ENCODE results near the gene CELA2A.
"Not testable (repeated sequence)": the region's sequence is repeated elsewhere in the genome, so short reads cannot be mapped to it uniquely, and the experiment has no call there.

CELA2A gene

GRCh38 chr1:15500184-15501178 is 43.9 kb downstream of the CELA2A start:
- DNase-seq (ENCODE audit: low read depth in 2 of 2), result no peak

DNA sequence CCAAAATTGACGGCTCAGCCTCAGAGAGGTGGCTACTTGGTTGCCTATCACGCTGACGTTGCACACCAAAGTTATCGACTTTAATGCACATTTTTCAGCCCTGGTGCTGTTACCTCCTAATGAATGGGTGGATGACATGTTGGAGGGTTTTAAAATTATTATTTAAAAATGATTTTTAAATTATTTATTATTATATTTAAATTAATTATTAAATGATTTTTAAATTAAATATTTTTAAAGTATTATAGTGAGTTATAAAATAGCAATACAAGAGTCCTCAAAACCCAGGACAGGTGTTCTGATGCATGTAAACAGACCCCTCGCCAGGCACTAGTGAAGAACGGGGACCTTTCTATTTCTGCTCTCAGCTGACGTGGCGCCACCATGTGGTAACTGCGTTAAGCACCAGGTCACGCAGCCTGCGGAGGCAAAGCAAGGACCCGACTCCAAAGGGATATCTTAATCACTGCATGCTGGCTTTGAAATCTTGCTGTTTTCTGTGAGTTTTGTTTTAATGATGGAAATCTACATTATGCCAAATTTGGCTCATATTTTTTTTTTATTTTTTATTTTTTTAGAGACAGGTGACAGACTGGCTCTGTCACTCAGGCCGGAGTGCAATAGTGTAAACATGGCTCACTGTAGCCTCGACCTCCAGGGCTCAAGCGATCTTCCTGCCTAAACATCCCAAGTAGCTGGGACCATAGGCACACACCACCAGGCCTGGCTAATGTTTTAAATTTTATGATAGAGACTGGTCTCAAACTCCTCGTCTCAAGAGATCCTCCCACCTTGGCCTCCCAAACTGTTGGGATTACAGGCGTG is 44.9 kb downstream of the CELA2A start:
- DNase-seq (ENCODE audit: low read depth in 2 of 2), result peak; percentile 25 to 34

GRCh38 chr1:15504436-15504835 is 47.9 kb downstream of the CELA2A start:
- DNase-seq (ENCODE audit: low read depth in 2 of 2), result no peak

DNA sequence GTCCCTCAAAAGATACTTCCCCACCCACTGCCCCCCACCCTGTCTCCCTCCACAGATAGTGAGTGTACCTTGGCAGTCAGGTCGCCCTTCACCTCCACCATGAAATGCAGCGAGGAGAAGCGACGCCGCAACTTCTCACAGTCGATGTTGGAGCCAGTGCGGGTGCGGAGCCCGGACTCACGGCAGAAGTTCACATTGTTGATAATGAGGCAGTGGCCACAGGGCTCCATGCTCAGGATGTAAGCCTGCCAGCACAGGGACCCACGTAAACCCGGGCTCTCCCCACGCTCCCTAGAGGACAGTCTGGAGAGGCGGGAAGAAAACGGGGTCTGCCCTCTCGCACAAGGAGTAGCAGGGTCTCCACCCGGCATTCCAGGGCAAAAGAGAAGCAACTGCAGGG is 50.3 kb downstream of the CELA2A start:
- no peak for DNase-seq (ENCODE audit: low read depth in 2 of 2)

DNA sequence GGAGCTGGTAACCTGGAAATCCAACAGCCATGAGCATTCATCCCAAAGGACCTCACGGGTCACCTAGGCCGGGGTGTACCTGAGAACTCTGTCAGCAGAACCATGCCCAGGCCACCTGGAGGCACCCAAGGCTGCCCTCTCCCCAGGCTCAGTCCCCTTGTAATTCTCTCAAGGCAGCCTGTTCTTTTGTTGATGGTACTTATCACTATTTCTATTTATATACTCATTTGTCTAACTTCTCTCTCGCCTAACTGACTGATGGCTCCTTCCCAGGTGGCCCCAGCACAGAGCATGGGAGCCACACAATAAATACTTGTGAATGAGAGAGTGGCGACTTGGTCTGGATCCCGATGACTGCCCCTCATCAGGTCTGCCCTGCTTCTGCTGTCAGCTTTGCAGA is 50.7 kb downstream of the CELA2A start:
- DNase-seq (ENCODE audit: low read depth in 2 of 2), result no peak

- DNase-seq (ENCODE audit: low read depth in 2 of 2), result no peak
Measured at GRCh38 chr1:15508700-15509487, 52.4 kb downstream of the CELA2A start.

- DNase-seq (ENCODE audit: low read depth in 2 of 2), result no peak
Measured at GRCh38 chr1:15509586-15509985, 53.1 kb downstream of the CELA2A start.

GRCh38 chr1:15510611-15511405 is 54.3 kb downstream of the CELA2A start:
- DNase-seq (ENCODE audit: low read depth in 2 of 2), result no peak

GRCh38 chr1:15513192-15513591 is 56.7 kb downstream of the CELA2A start:
- DNase-seq (ENCODE audit: low read depth in 2 of 2), result no peak

GRCh38 chr1:15513919-15514318 is 57.4 kb downstream of the CELA2A start:
- DNase-seq (ENCODE audit: low read depth in 2 of 2), result no peak

DNA sequence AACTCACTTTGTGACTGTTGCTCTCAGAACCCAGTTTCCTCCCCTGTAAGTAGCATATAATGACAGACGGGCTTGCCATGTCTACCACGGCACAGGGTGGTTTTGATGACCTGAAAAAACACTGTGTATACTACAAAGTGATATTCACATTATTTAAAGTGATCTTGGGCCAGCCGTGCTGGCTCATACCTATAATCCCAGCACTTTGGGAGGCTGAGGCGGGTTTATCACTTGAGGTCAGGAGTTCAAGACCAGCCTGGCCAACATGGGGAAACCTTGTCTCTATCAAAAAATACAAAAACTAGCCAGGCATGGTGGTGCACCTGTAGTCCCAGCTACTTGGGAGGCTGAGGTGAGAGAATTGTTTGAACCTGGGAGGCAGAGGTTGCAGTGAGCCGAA is 58.0 kb downstream of the CELA2A start:
- not testable (repeated sequence) for DNase-seq (ENCODE audit: low read depth in 2 of 2)

DNA sequence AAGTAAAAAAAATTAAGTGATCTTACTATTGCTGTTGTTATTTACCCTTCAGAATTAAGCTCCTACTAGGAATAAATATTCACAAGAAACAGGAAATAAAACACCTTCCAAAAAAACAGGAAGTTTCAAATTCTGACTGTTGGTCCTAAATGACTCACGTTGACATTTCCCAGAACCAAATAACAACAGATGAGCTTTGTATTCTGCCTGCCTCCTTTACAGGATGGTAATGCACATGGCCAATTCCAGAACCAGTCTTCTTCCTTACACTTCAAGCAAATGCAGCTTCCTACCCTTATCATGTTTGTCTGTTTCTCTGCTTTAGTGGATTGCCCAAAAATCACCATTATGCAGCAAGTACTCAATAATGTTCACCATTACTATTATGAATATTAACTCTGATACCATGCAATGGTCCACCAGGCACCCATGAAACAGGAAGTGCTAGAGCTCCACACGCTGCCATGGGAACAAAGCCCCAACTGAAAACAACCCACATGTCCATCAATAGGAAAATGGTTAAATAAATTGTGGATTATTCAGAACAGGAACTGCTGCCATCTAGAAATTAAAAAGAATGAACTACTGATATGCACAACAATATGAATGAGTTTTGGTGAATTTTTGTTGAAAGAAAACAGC is 58.6 kb downstream of the CELA2A start:
- no peak for DNase-seq (ENCODE audit: low read depth in 2 of 2)

DNA sequence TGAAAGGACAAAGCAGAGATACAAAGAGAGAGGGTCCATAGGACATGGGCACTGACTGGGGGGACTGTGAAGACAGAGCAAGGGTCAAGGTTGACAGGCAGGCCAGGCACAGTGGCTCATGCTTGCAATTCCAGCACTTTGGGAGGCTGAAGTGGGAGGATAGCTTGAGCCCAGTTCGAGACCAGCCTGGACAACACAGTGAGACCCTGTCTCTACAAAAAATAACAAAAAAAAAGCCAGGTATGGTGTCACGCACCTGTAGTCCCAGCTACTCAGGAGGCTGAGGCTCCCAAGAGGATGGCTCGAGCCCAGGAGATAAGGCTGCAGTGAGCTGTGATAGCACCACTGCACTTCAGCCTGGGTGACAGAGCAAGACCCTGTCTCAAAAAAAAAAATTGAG is 63.1 kb downstream of the CELA2A start:
- no peak for DNase-seq (ENCODE audit: low read depth in 2 of 2)

- not testable (repeated sequence) for DNase-seq (ENCODE audit: low read depth in 2 of 2)
Measured at GRCh38 chr1:15521206-15521906, 64.8 kb downstream of the CELA2A start.
